ENCODE data around the gene F8. TPM values are rescaled to one million over a fixed set of nuclear protein-coding genes. Genes with fewer than 3 reads are reported as not detected.

Gene F8
- total RNA-seq, 4 donors from 2014 or later, result 7.2 to 28.4 (median 14.6) TPM

DNA sequence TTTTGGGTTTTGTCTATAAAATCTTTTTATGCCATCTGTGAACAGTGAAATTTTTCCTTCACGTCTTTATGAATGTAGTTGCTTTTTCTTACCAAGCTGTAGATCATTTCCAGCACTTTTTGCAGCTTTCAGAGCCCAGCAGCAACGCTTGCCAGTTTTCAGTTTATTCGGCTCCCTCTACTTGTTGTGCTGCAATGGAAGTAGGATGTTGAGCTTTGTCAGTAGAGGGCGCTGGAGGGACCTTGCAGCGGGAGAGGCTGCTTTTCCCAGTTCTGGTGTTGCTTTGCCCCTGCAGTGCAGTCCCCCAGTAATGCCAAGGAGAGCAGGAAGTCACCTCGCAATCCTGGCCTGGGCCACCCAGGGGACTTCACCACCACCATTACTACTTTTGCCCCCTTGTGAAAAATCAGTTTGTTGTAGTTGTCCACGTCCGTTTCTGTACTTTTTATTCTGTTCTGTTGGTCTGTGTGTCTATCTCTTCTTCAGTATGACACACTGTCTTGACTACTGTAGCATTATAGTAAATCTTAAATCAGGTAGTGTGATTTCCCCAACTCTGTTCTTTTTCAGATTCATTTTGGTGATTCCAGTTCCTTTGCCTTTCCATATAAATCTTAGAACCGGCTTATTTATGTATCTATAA is 26.6 kb upstream of the F8 start:
- no peak for DNase-seq (ENCODE audit: low spot score in 2 of 2)
- 36 to 37% methylated on average over 9 of the region's 9 CpGs for WGBS, 2 donors
- TF ChIP-seq EP300 (IDR thresholded peaks at IDR 0.05) (no peak), POLR2A (IDR thresholded peaks at IDR 0.05) (no peak)
- TF ChIP-seq, protein P1, sequence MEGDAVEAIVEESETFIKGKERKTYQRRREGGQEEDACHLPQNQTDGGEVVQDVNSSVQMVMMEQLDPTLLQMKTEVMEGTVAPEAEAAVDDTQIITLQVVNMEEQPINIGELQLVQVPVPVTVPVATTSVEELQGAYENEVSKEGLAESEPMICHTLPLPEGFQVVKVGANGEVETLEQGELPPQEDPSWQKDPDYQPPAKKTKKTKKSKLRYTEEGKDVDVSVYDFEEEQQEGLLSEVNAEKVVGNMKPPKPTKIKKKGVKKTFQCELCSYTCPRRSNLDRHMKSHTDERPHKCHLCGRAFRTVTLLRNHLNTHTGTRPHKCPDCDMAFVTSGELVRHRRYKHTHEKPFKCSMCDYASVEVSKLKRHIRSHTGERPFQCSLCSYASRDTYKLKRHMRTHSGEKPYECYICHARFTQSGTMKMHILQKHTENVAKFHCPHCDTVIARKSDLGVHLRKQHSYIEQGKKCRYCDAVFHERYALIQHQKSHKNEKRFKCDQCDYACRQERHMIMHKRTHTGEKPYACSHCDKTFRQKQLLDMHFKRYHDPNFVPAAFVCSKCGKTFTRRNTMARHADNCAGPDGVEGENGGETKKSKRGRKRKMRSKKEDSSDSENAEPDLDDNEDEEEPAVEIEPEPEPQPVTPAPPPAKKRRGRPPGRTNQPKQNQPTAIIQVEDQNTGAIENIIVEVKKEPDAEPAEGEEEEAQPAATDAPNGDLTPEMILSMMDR (IDR thresholded peaks at IDR 0.05), result peak in 4 of 5 experiments; percentile 40 to 50 (median 46)
- no peaks in the 10 kb centered on the region for H3K4me1 ChIP-seq
- peaks cover 0 to 4% (median 0%) of the 10 kb centered on the region in 3 donors for H3K36me3 ChIP-seq
- H3K9me3 ChIP-seq, result no peaks in the 10 kb centered on the region
- H3K27me3 ChIP-seq, result no peaks in the 10 kb centered on the region
- H3K4me3 ChIP-seq, result no peak overlapping the region
- H3K27ac ChIP-seq, result no peak overlapping the region

DNA sequence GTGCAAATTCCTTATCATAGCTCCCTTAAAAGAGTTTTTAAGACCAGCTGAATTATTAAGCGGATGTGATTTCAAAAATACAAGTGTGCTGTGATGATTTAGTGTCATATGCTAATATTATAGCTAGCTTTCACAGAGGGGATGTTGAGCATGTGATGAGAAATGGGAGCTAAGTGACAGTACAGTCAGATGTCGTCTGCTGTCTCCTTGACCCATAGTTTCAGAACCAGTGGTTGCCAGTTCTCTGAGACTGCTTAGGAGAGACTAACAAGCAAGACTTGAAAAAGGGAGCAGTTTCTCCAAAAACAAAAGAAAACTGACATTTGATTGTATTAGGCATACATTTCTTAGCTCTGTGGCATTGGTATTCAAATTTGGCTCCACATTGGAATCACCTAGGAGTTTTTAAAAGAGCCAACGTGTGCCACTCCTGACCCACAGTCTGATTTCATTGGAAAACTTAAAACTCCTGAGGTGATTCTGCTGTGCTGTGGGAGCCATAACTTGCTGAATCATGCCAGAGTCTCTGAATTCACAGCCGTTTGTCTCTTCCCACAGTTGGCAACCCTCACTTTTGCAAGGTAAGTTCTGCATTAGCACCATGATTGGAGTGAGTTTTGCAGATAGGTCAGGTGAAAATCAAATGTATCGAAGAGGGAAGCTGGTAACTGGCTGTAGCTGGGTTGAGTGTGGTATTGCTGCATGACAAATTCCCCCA is 24.4 kb upstream of the F8 start:
- TF ChIP-seq EP300 (IDR thresholded peaks at IDR 0.05) (no peak), POLR2A (IDR thresholded peaks at IDR 0.05) (no peak)
- TF ChIP-seq, protein P1 (IDR thresholded peaks at IDR 0.05), result no peak
- Histone ChIP-seq H3K27me3 (no peaks in the 10 kb centered on the region), H3K4me3 (no peak overlapping the region), H3K9me3 (no peaks in the 10 kb centered on the region), H3K4me1 (no peaks in the 10 kb centered on the region), H3K36me3 (peaks cover 0 to 4% (median 0%) of the 10 kb centered on the region in 3 donors), H3K27ac (no peak overlapping the region)
- no peak for DNase-seq (ENCODE audit: low spot score in 2 of 2)
- WGBS, 2 donors, result 60 to 83% methylated on average over 5 of the region's 5 CpGs

DNA sequence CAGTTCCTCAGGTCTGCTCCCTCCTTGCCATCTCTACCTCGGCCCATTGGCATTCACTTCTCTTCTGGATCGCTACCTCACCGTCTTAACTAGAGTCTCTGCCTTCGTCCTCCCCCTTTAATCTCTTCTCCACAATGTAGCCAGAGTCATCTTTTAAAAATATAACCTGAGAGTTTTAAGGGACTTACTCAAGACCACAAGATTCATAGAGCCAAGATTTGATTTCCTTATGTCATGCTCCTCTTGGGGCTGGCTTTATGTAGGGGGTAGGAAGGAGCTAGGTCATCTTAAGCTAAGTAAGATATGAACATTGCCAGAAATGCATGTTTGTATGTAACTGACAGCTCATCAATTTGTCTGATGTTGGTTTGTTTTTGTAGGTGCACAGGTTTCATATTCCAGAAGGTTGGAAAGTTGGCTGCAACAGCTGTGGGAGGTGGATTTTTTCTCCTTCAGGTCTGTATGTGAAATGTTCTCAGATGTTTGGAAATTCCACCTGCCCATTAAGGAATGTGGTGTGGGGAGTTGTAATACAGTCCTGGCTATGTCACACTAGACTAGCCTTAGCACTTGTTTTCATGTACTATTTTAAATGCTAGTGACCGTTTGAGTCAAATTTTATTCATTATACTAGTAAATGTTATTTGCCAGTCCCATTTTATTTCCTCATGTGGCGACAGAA is 23.7 kb upstream of the F8 start:
- H3K27me3 ChIP-seq, result no peaks in the 10 kb centered on the region
- H3K27ac ChIP-seq, result no peak overlapping the region
- no peak for DNase-seq (ENCODE audit: low spot score in 2 of 2)
- TF ChIP-seq POLR2A (IDR thresholded peaks at IDR 0.05) (no peak), EP300 (IDR thresholded peaks at IDR 0.05) (no peak)
- TF ChIP-seq, protein P1 (IDR thresholded peaks at IDR 0.05), result no peak
- no peaks in the 10 kb centered on the region for H3K4me1 ChIP-seq
- H3K36me3 ChIP-seq, result peaks cover 0 to 4% (median 0%) of the 10 kb centered on the region in 3 donors
- 73 to 87% methylated on average over 6 of the region's 6 CpGs for WGBS, 2 donors
- no peak overlapping the region for H3K4me3 ChIP-seq
- no peaks in the 10 kb centered on the region for H3K9me3 ChIP-seq

DNA sequence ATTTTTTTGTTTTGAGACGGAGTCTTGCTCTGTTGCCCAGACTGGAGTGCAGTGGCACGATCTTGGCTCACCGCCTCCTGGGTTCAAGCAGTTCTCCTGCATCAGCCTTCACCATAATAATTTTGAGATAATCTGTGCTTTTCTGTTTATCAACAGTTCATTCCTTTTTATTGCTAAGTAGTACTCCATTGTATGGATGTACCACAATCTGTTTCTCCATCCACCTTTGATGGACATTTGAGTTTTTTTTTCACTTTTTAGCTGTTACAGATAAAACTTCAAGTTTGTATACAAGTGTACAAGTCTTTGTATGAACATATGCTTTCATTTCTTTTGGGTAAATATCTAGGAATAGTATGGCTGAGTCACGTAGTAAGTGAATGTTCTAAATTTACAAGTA is 13.2 kb upstream of the F8 start:
- no peak for DNase-seq (ENCODE audit: low spot score in 2 of 2)
- Histone ChIP-seq H3K36me3 (peaks cover 0 to 22% (median 0%) of the 10 kb centered on the region in 3 donors), H3K27ac (no peak overlapping the region), H3K4me3 (no peak overlapping the region), H3K4me1 (peaks cover 0 to 4% (median 0%) of the 10 kb centered on the region in 4 donors), H3K27me3 (no peaks in the 10 kb centered on the region), H3K9me3 (peaks cover 0 to 6% (median 0%) of the 10 kb centered on the region in 4 donors)
- TF ChIP-seq, protein P1 (IDR thresholded peaks at IDR 0.05), result no peak
- TF ChIP-seq EP300 (IDR thresholded peaks at IDR 0.05), result no peak
- no peak for TF ChIP-seq POLR2A (IDR thresholded peaks at IDR 0.05)
- 94 to 97% methylated on average over 4 of the region's 4 CpGs for WGBS, 2 donors
